NCI-H2227 (cell line): ENCODE measurements around the gene PNO1.
"Not testable (repeated sequence)": the region's sequence is repeated elsewhere in the genome, so short reads cannot be mapped to it uniquely, and the experiment has no call there.

Experiments used
- DNase-seq: peaks from one replicate; lab custom pipeline; 2025; ENCODE audit not compliant: unreplicated experiment; lab: John Stamatoyannopoulos, UW

The PNO1 gene

DNA sequence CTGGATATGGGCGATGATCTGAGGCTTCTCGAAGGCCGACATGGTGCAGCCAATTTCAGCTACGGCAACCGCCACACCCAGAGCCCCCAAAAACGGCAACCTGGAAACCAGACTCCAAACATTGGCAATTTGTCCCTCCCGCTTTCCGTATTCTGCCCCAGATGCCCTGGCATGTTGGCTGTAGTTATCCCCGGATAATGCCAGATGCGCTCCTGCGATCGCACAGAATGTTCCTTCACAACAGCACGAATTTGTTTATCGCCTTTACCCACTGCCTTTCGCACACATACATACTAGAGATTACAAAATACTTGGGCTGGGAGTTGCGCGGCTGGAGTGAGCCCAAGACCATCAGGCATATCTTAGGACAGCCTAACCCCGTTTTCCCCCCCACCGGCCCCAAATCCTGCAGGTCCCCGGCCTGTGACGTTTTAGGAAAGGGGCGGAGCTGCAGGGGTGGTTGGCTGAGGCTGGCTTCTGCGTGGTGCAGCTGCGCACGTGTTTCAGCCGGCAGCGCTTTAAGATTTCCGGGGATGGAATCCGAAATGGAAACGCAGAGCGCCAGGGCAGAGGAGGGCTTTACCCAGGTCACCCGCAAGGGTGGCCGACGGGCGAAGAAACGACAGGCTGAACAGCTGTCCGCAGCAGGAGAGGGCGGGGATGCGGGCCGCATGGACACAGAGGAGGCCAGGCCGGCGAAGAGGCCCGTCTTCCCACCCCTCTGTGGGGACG is at the start of gene PNO1:
TSS of gene PNO1 (plus strand) at position 487 of the 732 bp plus-strand sequence. CDS start at position 534, 47 bp downstream.
- DNase-seq: peak; percentile 96

DNA sequence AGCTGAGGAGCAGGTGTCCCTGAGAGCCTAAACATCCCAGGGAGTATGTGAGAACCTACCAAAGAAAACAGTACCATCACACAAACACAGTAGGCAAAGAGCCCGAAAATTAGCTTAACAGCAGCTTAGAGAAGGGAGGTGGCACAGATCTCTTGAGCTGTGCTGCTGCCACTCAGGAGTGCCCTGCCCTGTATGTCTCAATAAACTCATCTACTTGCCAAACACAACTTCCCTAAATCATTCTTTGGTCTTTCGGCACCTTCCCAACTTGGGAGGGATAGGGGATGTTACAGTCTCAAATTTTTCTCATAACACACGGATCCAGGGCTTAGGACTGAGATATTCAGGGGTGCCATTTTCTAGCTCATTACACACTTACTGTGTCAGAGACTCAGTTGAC is 49.6 kb upstream of the PNO1 start:
- DNase-seq: no peak

DNA sequence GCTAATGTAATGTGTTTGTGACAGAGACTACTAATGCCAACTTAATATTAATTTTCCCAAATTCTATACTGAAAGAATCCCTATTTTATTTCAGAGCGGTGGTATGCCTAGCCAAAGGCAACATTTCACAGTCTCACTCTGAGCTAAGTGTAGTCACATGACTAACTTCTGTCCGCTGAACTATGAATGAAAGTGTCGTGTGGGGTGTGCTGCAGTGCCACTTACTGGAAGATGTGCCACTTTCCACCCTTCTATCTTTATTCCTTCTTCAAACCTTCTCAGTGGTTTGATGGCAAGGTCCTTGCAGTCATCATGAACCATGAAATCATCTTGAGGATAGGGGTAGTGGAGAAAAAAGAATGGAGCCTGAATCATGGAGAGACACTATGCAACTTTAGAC is 47.6 kb upstream of the PNO1 start:
- peak; percentile 8 for DNase-seq

DNA sequence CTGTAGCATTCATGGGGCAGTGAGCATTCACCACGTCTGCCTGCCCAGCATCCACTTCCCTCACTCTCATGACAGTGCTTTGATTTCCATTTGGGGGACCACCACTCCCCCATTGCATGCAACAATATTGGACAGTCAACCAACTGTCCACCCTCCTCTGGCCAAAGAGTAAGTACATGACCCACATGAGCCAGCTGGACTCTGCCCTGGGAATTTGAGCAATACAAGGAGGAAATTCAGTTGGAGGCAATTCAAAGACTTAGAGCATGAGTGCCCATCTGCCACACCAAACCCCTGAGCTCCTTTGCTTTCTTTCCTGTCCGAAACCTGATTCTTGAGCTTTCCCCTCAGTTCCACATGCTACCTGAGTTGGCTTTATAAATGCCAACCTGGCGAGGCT is 41.7 kb upstream of the PNO1 start:
- no peak for DNase-seq

DNA sequence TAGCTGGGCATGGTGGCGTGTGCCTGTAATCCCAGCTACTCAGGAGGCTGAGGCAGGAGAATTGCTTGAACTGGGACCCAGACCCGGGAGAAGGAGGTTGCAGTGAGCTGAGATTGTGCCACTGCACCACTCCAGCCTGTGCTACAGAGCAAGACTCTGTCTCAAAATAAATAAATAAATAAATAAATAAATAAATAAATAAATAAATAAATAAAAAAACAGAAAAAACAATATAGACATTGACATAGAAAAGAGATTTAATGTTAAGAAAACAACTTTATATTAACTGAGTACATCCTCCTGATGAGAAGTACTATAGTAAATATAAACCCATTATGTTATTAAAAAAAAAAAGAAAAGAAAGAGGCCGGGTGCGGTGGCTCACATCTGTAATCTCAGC is 39.8 kb upstream of the PNO1 start:
- not testable (repeated sequence) for DNase-seq

DNA sequence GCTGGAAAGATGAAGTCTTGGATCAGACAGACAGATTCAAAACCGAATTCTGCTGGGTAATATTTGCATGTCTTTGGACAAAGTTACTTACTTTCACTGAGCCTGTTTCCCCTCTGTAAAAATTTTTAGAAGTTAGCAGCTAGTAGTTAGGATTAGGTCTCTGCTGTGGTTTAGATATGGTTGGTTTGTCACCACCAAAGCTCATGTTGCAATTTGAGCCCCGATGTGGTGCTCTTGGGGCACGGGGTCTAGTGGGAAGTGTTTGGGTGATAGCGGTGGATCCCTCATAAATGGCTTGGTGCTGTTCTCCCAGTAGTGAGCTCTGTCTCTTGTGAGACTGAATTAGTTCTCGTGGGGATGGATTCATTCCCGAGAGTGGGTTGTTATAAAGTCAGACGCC is 38.9 kb upstream of the PNO1 start:
- no peak for DNase-seq

DNA sequence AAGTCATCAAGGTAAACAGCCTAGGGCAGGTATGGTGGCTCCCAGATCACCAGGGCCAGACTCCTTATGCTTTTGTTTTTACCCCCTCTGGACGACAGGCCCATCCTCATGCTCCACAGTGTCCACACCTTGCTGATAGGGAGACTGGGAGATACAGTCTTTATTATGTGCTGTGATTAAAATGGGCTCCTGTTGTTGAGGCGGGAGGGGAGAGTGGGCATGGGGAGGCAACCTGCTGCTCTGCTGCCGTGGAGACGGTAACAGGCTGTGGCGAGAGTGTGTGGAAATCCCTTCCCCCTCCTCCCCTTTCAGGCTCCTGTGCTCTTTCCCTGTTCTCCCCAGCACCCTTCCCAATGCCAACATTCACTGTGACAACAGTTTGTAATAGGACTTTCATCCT is 38.2 kb upstream of the PNO1 start:
- DNase-seq: no peak

DNA sequence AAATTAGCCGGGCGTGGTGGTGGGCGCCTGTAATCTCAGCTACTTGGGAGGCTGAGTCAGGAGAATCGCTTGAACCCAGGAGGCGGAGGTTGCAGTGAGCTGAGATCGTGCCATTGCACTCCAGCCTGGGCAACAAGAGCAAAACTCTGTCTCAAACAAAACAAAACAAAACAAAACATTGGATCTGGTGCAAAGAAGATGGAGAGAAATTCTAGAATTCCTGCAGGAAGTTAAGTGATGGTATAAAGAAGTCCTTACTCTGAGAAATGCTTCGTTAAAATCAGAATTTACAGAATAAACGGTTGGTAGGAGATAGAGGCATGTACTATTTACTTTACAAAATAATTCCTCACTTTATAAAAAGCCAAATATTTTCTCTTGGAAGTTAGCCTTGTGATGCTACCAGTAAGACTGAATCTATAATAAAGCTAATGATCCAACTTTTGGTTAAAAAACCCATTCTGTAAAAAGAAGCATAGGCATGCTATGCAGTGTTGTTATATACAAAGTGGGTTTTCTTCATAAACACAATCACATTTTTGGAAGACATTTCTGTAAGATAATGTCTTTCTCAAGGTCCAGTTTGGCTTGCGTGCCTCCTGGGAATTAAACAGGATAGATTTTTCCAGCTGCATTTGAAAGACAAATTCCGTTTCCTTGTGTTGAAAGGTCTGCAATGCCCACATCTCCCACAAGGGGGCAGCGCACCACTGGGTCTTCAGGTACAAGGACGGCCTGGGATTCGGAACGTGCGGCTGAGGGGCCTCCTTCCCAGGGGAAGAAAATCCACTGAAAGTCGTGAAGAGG is 35.6 kb upstream of the PNO1 start:
- DNase-seq: peak; percentile 77

DNA sequence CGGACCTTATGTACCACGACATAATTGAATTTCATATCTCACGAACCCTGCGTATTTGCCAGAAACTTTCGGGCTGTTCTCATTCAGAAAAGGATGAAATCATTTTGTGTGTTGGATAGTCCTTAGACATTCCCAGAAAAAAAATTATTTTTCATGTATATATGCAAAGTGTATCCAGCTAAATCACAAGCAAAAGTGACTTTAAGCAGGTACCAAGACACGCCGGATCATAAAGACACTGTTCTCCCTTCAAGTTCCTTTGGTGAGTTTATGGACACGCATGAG is 35.1 kb upstream of the PNO1 start:
- no peak for DNase-seq

DNA sequence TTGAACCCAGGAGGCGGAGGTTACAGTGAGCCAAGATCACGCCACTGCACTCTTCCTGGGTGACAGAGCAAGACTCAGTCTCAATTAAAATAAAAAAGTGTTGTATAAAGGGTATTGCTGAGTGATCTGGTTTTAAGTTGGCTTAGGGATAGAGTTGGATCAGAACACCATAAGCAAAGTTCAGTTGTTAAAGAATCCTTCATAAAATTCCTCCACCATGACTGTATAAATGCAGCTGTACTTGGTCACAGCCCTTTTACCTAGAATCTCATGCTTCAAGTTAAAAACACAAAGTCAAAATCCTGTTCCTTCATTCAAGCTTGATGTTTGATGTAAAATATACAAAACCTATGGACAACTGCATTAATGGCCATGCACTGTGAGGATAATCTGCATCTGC is 33.4 kb upstream of the PNO1 start:
- no peak for DNase-seq

DNA sequence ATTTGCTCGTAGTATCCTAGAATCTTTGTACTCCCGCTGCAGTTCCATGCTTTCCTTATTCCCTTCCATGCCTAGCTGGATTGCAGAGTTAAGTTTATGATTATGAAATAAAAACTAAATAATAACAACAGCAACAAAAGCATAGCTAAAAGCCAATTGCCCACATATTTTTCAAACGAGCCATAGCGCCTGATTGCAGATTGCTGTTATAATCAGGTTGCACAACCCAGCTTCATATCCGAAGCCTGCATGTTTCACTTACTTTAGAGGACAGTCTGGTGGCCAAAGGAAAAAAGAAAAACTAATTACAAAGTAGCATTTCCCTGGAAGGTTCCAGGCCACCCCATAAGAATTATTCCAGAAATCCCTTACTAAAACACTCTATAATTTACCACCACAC is 31.9 kb upstream of the PNO1 start:
- no peak for DNase-seq

DNA sequence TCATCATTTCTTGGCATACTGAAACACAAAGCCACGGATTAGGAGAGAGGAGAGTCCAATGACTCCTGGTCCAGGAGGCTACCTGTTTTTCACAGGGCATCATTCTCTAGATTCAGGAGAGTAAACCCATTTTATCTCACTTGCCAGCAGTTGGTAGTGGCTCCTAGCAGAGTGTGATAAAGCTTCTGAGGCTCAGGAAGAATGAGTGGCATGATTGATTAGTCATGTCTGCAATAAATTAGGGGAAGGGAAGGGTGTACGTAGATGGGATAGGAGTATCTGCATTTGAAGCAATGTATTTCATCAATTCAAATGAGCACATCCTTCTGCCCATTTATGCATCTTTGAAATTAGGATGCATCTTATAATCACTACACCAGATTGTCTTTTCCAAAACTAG is 31.1 kb upstream of the PNO1 start:
- DNase-seq: no peak

DNA sequence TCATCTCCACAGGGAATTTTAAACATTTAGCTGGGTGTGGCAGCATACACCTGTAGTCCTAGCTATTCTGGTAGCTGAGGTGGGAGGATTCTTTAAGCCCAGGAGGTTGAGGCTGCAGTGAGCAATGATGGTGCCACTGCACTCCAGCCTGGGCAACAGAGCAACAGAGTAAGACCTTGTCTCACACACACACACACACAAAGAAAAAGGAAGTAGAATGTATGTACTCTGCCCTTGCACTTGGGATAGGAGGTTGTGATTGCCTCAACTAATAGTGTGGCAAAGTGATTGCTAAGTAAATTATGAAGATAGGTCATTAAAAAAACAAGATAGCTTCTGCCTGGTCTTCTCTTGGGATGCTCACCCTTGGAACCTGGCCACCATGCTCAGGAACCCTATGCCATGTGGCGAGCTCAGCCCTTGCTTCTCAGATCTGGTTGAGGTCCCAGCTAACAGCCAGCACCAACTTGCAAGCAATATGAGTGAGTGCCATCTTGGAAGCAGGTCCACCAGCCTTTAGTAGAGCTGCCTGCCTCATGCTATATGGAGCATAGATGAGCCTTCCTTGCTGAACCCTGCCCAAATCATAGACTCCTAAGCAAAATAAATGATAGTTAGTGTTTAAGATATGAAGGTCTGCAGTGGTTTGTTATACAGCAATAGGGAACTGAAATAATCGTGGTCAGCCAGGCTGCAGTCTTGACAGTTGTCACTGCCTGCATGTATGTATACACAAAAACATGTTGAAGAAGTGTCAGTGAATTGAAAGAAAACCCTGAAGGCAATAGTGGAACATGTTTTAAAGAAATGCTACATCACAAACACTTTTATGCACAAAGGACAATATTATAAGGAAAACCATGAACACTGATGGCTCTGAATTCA is 30.1 kb upstream of the PNO1 start:
- no peak for DNase-seq

DNA sequence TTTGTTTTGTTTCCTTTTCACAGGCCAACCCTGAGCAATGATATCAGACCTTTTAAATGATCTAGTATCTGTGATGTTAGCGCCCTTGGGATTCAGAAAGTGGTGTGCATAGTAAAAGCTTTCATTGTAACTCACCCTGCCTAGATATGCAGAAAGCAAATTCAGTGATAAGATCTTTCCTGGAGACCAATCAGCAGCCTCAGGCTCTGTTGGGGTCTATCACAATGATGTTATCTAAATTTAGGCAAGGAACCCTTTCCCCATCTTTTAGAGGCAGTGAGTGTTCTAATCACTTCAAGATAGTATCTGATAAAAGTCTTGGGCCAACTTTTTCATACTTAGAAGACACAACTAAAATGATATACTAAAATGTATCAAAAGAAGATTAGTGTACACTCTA is 23.6 kb upstream of the PNO1 start:
- DNase-seq: no peak

DNA sequence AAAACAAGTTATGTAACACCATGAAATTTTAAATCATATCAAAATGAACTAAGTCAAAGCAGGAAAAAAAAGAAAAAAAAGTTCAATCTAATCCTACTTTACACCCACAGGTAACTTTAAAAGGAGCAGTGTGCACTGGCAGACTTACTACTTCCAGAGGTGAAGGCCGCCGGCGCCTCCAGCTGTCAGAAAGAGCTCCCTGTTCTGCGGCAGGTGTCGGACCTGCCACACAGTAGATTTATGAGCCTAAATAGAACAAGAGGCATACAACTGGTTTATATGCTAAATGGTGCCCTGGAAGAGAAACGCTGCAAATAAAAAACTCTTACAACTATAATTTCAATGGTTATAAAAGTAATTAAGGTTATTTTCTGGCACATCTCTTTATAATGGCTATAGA is 23.1 kb upstream of the PNO1 start:
- DNase-seq: no peak

DNA sequence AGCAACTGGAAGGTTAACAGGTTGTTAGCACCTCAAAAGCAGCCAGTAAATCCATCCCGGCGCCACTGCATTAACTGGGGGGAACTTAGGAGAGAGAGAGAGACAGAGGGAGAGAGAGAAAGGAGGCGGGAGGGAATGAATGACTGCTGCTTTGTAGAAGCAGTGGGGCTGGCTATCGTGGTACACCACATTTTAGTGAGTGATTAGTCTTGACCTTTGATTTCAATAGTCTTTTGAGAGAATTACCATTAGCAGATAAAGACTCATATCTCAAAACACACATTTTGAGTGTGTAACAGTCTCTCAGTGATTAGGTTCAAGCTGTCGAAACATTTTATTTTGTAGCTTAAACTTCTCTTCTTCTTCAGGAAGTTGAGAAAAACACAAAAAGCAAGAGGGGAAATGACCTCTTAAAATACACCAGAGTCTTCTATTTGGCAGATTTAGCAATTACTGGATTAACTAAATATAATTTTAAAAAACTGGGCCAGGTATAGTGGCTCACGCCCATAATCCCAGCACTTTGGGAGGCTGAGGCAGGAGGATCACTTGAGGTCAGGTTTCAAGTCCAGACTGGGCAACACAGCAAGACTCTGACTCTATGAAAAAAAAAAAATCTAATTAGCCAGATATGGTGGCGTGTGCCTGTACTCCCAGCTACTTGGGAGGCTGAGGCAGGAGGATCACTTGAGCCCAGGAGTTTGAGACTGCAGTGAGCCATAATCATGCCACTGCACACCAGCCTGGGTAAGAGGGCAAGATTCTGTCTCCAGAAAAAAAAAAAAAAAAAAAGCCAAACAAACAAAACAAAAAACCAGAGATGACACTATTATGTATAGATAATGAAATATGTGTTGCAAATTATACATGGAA is 22.0 kb upstream of the PNO1 start:
- DNase-seq: no peak

DNA sequence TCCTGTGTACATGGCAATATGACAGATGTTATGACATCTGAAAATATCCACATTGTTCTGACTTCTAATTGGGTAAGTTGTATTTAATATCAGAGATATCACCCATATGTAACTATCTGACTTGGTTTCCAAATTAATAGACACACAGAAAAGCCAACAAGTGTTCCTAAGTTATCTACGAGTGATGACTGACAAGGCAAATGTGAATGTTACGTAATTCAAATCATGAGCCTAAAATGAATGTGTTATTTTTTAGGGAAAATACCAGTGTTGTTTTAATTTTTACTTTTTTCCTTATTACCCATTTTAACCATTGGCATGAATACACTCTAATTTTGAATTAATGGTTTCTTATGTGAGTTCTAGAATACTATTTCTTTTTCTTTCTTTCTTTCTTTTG is 15.8 kb upstream of the PNO1 start:
- no peak for DNase-seq

DNA sequence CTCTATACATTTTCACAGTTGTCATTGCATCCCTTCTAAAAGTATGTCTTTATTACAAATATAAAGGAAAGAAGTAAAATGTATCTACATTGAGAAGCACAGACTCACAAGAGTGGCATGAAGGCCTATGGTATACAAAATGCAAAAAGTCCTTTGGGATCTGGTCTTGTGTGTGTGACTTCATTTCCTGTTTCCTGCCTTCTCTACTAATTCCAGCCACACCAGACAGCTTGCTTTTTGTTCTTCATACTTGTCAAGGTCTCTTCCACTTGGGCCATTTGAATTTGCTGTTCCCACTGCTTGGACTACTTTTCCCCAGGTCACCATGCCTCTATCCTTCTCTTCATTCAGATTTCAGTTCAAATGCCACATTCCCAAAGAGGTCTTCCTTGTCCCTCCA is 6.7 kb upstream of the PNO1 start:
- no peak for DNase-seq

DNA sequence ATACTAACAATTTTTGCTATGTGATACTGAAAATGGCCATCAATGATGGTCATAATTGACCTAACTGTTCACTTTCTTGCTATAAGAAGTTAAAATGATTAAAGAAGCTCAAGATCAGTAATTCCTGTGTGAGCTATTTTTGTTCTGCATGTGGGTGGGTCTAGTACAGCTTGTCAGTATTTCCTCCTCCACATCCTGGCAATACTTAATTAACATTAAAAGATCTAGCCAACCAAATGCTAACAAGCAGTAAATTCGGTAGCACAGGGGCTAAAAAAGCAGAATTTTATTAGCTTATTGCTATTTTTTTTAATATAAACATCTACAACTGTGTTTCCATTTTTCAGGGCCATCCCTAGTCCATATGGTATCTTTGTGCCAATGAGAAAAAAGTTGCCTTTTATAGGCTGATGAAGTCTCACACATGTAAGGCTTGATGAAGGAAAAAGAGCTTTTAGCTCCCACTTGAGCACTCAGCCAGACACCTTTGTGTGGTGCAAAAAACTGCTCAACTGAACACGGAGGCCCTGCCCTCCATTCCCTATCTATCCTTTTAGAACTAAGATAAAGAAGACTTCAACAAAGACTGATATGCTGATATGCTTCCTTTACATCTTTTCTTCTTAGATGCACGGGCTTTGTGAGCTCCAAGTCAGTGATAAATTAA is 4.9 kb upstream of the PNO1 start:
- no peak for DNase-seq

DNA sequence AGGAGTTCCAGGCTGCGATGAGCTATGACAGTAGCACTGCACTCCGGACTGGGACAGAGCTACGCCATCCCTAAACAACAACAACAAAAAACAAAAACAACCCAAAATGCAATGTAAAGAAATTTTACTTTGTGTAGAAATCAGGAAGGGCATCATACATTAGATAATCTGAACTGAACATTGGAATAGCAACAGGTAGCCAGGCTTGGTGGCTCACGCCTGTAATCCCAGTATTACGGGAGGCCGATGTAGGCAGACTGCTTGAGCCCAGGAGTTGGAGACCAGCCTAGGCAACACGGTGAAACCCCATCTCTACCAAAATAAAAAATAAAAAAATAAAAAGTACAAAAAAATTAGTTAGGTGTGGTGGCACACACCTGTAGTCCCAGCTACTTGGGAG is 2.1 kb upstream of the PNO1 start:
- DNase-seq: no peak
